Lower leg skin (tissue), 3 donors: ENCODE measurements around the gene COLGALT1.

ENCODE experiments used
- POLR2A ChIP-seq, 2 donors: fragments of 450-650 bp; IDR thresholded peaks; one replicate each; pipeline ENCODE4 v1.6.1; 2016 to 2017; ENCODE audit warnings: antibody characterized with exemption in 2 of 2, mild to moderate bottlenecking in 1 of 2, moderate library complexity in 1 of 2
- TF ChIP-seq, protein P1 (sequence below), 3 donors: fragments of 450-650 bp; IDR thresholded peaks; one replicate each; pipeline ENCODE4 v1.5.1; 2016; ENCODE audit warnings: antibody characterized with exemption in 3 of 3, mild to moderate bottlenecking in 3 of 3, moderate library complexity in 2 of 3

DNA sequence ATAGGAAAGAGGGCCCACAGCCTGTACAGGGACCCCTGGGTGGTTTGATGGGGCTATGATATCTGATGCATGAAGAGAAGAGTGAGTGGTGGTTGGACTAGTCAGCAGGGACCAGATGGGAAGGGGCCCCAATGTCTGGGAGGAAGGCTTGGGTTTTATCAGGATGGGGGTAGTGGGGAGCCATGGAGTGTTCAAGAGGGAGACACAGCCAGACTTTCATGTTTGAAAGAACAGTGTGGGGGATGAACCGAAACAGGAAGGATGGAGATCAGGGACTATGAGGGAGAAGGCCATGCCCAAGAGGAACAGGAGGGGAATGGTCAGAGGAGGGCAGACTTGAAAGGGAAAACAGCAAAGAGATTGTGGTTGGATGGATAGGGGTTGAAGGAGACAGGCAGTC, 69.6 kb downstream of the COLGALT1 start:
- no peak for TF ChIP-seq POLR2A (IDR thresholded peaks at IDR 0.05)
- TF ChIP-seq, protein P1, sequence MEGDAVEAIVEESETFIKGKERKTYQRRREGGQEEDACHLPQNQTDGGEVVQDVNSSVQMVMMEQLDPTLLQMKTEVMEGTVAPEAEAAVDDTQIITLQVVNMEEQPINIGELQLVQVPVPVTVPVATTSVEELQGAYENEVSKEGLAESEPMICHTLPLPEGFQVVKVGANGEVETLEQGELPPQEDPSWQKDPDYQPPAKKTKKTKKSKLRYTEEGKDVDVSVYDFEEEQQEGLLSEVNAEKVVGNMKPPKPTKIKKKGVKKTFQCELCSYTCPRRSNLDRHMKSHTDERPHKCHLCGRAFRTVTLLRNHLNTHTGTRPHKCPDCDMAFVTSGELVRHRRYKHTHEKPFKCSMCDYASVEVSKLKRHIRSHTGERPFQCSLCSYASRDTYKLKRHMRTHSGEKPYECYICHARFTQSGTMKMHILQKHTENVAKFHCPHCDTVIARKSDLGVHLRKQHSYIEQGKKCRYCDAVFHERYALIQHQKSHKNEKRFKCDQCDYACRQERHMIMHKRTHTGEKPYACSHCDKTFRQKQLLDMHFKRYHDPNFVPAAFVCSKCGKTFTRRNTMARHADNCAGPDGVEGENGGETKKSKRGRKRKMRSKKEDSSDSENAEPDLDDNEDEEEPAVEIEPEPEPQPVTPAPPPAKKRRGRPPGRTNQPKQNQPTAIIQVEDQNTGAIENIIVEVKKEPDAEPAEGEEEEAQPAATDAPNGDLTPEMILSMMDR (IDR thresholded peaks at IDR 0.05): no peak
